Measurements from ENCODE around the gene PRKD2. TPM values are rescaled to one million over a fixed set of nuclear protein-coding genes. Genes with fewer than 3 reads are reported as not detected.

PRKD2 gene
- total and polyA plus RNA-seq, 2 of the 8 experiments (the other 6 are each of a cell fraction or from before 2014, with no cell fraction given), result 24.4 to 63.8 TPM

DNA sequence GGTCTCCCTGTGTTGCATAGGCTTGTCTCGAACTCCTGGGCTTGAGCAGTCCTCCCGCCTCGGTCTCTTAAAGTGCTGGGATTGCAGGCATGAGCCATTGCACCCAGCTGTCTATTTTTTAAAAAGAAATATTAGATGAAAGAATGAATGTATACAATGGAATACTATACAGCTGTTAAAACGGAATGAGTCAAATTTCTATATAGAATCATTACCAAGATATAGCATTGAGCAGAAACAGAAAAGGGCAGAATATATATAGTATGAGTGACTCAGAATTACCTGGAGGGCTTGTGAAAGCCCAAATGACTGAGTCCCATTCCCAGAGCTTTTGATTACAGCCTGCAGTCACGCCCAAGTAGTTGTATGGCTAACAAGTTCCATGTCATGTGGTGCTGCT lies 60.4 kb downstream of the PRKD2 start:
- Histone ChIP-seq H2AFZ (ENCODE audit: low read length) (no peak overlapping the region), H2BK12ac (ENCODE audit: low read depth, low read length) (no peak overlapping the region), H3K4me2 (ENCODE audit: insufficient read depth in 1 of 2, low read depth in 2 of 2, low read length in 2 of 2) (no peak overlapping the region), H2BK5ac (ENCODE audit: low read depth, low read length) (no peak overlapping the region), H2BK120ac (replicated peaks; ENCODE audit: low read depth, low read length) (no peak overlapping the region), H3K9me3 (ENCODE audit: insufficient read depth in 2 of 2, low read depth in 1 of 2, low read length in 1 of 2) (no peaks in the 10 kb centered on the region), H3K36me3 (ENCODE audit: control insufficient read depth in 2 of 4, insufficient read depth in 4 of 4, low read length in 3 of 4) (no peaks in the 10 kb centered on the region), H3K23ac (ENCODE audit: insufficient read length) (no peak overlapping the region), H4K20me1 (replicated peaks in 1 of 2; ENCODE audit: control insufficient read depth in 1 of 2, insufficient read depth in 2 of 2, low read length in 2 of 2) (peaks cover 0 to 2% of the 10 kb centered on the region in 2 experiments), H2AK5ac (ENCODE audit: low read depth, low read length) (no peak overlapping the region; the same call in 1 of the 2 replicates), H3K4me1 (replicated peaks in 1 of 4; ENCODE audit: control insufficient read depth in 3 of 4, insufficient read depth in 4 of 4, low read length in 3 of 4) (peaks cover 4 to 28% (median 15%) of the 10 kb centered on the region in 4 experiments), H3K79me1 (ENCODE audit: low read depth, low read length) (no peaks in the 10 kb centered on the region), H2BK20ac (ENCODE audit: low read length) (no peak overlapping the region), H2BK15ac (ENCODE audit: low read length) (no peak overlapping the region), H3K23me2 (ENCODE audit: low read depth, low read length) (peaks cover 12% of the 10 kb centered on the region; the same call in 1 of the 2 replicates), H3K27me3 (replicated peaks in 1 of 4; ENCODE audit: control insufficient read depth in 3 of 4, extremely low read depth in 1 of 4, insufficient read depth in 3 of 4, low read length in 3 of 4) (peaks cover 0 to 21% (median 13%) of the 10 kb centered on the region in 4 experiments; a peak in 4 of 7 replicates), H3K27ac (ENCODE audit: low read depth, low read length) (no peak overlapping the region), H4K91ac (replicated peaks; ENCODE audit: insufficient read length, low read length) (no peak overlapping the region), H3K18ac (ENCODE audit: extremely low read depth, low read length) (no peak overlapping the region), H3K4ac (replicated peaks; ENCODE audit: insufficient read length, low read depth, low read length) (no peak overlapping the region), H3K14ac (ENCODE audit: insufficient read length) (no peak overlapping the region), H3K79me2 (ENCODE audit: control insufficient read depth in 1 of 2, insufficient read depth in 2 of 2, low read length in 2 of 2) (no peaks in the 10 kb centered on the region), H4K8ac (ENCODE audit: extremely low read depth, insufficient read depth, low read length) (no peak overlapping the region), H4K5ac (ENCODE audit: insufficient read length, low read depth, low read length) (no peak overlapping the region), H3K56ac (replicated peaks; ENCODE audit: insufficient read length, low read depth, low read length) (no peak overlapping the region), H3K9ac (replicated peaks in 1 of 4; ENCODE audit: extremely low read depth in 1 of 4, low read depth in 3 of 4, low read length in 3 of 4) (no peak overlapping the region), H3K4me3 (ENCODE audit: extremely low read depth in 1 of 4, insufficient read depth in 2 of 4, low read depth in 3 of 4, low read length in 4 of 4) (no peak overlapping the region)
- 88% methylated on average over 5 of the region's 5 CpGs; no CpG with 5 or more reads in 1 of the 2 experiments for WGBS, 2 experiments (ENCODE audit: extremely low coverage in 1 of 2, insufficient coverage in 1 of 2, insufficient read length in 1 of 2, insufficient replicate concordance in 2 of 2, low coverage in 1 of 2, low lambda C conversion rate in 2 of 2, missing lambda C conversion rate in 1 of 2)
- ChIA-PET POLR2A (ENCODE audit: partially characterized antibody) (interaction anchor here (1.5 to 1.9 kb wide), 2 partner anchors 8 to 17 kb away, joined by 3 to 5 read pairs; no protein-coding TSS in a partner anchor), CTCF (ENCODE audit: partially characterized antibody) (interaction anchor here (1.1 to 18.2 kb wide), 3 partner anchors 19 to 40 kb away, joined by 3 to 341 read pairs (median 8); no protein-coding TSS in a partner anchor)
- FAIRE-seq (no peak), DNase-seq (ENCODE audit: low read depth in 1 of 2, low spot score in 2 of 2) (no peak)
- no peak for TF ChIP-seq KDM4A (IDR thresholded peaks at IDR 0.05; ENCODE audit: low read depth, low read length, severe bottlenecking)
- TF ChIP-seq PHF8 (conservative IDR thresholded peaks at IDR 0.05; ENCODE audit: low read depth, low read length), result no peak
- TF ChIP-seq POLR2AphosphoS5 (IDR thresholded peaks at IDR 0.05; ENCODE audit: low read depth, low read length), result no peak
- no peak for TF ChIP-seq SRF (IDR thresholded peaks at IDR 0.05; ENCODE audit: low read depth, low read length)
- TF ChIP-seq EGR1 (IDR thresholded peaks at IDR 0.05; ENCODE audit: borderline replicate concordance, low read depth, low read length), result no peak
- TF ChIP-seq BCL11A (IDR thresholded peaks at IDR 0.05; ENCODE audit: low read depth in 2 of 2, low read length in 2 of 2), result no peak
- TF ChIP-seq POLR2A (IDR thresholded peaks at IDR 0.05; ENCODE audit: control extremely low read depth in 1 of 2, low read depth in 2 of 2, low read length in 2 of 2), result no peak

All from H1 (cell line).